DMS 273 (cell line): ENCODE data around the gene BCAS1.

Source experiments
- DNase-seq: peaks from one replicate; lab custom pipeline; 2025; ENCODE audit not compliant: unreplicated experiment; lab: John Stamatoyannopoulos, UW

The BCAS1 gene

DNA sequence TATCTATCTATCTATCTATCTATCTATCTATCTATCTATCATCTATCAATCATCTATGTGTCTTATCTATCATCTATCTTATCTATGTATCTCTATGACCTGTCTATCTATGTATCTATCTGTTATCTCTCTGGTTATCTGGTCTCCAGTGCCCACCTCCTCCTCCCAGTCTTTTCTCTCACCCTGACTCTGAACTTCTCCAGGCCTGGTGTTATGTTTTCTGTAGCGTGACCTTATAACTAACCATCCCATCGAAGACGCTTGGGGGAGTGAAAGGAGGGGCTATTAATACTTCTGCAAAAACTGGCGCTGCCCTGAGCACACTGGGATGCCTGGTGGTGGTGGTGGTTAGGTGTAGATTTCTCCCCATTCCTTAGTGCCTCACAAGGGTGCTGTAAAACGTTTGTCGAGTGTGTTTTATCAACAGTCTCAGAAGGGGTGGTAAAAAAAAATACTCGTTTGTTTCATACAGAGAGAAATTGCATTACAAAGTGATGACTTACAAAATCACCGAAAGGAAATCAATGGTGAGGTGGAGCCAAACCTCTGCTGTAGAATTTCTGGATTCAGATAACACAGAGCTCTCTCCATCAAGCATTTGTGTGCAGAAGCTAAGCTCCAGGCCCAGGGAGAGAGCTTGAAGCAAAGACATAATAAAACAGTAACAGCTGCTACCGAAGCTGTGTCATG is 156.2 kb downstream of the BCAS1 start:
- peak; percentile 58 for DNase-seq

DNA sequence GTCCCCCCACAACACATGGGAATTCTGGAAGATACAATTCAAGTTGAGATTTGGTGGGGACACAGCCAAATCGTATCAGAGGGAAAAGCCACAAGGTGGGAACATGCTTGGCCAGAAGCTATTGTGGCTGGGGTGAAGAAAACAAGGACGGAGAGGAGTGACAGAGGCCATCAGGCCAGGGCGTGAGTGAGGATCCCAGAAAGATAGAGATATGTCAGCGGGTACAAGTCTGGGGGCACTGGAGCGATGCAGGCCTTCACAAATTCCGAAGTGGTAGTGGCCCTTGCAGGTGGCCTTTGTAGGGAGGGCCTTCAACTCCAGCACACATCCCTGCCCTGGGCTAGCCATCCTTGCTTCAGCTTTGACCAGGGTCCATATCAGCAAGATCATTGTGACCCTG is 159.1 kb downstream of the BCAS1 start:
- DNase-seq: no peak

DNA sequence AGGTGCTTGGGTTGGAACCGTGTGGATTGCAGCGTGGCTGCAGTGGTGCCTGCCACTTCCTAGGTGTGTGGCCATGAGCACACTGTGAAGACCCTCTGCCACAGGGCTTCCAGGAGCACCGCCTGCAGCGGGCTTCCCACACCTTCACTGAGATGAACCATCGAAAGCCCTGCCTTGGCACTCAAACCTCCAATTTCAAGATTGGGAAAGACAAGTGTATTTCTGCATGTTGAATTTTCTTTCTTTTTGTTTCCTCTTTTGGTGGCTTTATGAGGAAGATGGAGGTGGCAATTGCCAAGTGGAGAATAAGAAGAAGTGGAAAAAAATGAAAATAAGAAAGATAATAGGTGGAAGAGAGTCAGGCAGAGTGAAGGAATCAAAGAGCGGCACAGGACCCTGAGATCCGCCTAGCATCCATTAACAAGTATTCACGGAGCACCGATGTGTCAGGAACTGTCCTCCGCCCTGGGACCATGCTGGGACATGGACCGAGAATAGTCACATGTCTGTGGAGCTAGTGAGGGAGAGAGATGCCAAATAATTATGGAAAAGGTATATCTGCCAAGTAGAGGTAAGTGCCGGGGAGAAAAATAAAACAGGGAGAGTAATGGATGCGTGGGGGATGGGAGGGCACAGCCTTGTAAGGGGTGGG is 159.9 kb downstream of the BCAS1 start:
- no peak for DNase-seq

DNA sequence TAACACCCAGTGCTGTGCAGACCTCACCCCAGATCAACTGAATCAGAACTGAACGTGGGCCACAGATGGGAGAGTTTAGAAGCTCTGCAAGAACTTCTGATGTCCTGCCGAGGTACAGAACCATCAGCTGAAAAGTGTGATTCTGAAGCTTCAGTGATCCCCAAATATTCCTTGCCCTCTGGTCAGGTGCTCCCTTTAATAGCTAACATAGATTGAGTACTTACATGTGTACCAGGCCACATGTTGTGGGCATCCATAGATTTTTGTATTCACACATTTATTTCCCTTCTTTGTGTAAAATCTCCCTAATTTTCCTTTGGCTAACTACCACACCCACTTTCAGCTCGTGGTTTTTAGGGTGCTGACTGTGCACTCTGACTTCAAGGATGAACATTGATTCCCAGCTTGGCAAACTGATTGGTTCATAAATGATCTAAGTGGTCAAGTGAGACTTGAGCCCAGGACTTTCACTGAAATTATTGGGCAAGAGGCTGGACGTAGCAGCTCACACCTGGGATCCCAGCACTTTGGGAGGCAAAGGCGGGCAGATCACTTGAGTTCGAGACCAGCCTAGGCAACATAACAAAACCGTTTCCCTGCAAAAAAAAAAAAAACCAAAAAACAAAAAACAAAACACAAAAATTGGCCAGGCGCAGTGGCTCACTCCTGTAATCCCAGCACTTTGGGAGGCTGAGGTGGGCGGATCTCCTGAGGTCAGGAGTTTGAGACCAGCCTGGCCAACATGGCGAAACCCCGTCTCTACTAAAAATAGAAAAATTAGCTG is 162.2 kb downstream of the BCAS1 start:
- no peak for DNase-seq

DNA sequence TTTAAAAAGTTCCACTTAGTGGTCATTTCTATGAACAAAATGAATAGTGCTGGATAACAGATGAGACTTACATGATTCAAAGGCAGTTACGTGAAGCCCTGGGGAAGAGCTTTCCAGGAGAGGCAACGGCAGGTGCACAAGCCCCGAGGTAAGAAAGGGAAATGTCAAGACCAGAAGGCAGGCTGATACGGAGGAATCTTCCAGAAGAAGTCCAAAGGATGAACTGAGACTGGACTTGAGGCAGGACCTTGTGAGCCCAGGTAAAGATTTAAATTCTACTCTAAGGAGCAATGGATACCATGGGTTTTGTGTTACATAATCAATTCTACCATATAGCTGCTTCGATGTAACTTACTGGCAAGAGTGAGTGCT is 164.6 kb downstream of the BCAS1 start:
- no peak for DNase-seq

DNA sequence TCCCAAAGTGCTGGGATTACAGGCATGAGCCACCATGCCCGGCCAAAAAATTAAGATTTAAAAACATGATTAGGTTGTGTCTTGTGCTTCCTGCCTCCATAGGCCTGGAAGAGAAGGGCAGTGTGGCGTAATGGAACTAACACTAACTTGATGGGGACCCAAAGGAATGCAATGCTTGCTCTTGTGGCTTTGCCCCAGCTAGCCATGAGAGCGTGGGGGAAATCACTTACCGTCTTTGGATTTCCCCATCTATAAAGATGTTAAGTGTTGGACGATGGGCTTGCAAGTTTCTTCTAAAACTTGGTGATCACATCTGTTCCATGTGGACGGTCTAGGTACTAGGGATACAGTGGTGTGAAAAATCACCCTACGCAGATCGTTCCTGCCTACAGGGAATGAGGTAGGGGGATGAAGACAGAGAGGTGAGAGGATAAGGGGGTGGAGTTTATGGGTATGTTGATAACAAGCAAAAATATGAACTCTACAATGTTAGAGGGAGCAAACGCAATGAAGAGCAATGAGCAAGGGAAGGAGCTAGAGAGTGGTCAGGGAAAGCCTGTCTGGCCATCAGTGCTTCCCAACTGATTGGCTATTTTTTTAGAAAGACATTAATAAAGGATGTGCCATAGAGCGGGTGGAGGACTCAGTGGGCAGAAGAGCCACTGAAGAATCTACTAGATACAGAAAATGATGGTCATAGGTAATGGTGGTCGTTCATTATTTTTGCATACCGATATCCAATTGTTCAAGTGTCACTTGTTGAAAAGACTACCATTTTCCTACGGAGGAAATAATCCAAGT is 165.2 kb downstream of the BCAS1 start:
- no peak for DNase-seq

DNA sequence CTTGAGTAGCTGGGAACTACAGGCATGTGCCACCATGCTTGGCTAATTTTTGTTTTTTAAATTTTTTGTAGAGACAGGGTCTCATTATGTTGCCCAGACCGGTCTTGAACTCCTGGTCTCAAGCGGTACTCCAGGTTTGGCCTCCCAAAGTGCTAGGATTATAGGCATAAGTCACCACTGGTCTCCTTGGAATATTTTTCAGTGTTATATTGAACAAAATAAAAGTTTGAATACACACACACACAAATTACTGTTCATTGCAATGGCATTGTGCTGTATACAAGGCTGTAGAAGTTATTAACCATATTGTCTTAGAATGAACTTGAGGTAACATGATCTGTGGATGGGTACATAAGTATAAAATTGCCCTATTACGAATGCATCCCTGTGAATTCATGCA is 166.1 kb downstream of the BCAS1 start:
- DNase-seq: no peak

DNA sequence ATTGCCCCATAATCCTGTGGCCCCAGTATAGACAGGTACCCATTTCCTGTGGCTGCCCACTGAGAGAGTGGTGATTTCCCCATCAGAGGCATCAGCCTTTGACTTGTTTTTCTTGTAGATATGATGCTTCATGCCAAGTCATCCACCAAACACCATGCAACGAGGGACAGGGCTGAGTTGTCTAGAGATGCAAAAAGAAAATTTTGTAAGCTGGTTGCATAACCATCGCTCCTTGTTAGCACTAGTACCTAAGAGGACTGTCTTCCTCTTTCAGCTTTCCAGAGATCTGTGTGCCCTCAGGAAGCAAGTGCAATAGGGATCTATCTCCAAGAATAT is 166.8 kb downstream of the BCAS1 start:
- DNase-seq: no peak

DNA sequence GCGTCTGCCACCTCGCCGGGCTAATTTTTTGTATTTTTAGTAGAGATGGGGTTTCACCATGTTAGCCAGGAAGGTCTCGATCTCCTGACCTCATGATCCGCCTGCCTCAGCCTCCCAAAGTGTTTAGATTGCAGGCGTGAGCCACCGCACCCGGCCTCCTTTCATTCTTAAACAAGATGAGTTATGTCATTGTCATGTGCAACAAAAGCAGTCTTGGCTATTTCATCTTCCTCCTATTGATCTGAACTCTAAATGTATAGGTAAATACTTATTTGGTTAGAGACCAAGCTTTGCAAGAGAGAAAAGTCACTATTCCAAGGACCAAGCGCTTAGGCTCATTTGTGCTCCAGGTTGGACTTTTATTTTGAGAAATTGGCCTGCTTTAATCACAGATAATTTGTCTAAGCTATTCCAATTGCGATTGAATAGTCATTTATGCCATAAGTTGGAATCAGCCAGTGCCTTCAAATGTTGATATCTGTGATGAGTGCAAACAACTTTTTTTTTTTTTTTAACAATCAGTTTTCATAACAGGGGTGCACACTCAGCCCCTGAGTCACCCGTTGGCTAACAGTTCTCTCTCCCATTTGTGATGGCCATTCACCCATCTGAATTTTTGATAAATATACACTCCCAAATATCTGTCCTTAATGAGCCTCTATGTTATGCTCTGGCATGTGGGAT is 167.3 kb downstream of the BCAS1 start:
- DNase-seq: no peak

DNA sequence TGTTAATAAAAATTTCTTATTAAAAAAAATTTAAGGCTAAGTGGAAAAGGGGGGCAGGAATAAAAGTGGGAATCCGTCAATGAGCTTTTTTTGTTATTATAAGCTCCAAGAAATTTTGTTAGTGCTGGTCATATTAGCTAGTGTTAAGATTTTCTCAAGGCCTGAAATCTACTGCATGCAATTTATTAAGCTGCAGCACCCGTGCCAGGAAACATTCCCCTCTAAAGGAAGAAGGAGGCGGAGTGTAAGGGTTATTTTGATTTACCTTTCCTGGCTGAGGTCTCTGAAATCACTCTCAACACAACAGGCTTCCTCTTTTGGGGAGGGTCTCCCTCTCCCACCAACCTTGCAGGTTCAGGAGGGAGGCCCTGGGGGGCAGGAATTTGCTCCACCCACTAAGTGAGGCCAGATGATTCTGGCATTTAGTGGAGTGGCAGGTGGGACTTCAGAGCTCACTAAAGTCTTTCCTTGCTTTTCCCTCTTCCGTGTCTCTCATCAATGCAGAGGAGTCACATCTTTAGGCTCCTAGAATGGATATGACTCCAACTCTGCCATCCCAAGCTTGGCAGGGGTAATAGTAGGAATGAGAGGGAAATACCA is 168.8 kb downstream of the BCAS1 start:
- DNase-seq: no peak

DNA sequence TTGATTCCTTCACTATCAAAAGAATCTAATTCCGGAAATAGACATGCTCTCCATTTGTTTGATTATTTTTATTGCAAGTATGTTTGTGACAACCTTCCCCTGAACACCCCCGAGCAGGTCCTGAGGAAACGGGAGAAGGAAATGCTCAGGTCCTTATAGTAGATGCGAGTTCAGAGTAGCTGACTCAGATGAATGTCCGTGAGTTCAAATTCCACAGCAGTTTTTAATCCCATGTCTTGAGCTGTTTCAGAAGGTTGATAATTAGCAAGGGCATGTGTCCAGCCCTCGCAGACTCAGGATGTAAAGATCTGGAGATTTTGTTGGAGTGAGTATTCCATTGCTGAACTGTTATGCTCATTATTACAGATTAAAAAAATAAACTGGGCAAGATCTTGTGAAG is 169.3 kb downstream of the BCAS1 start:
- DNase-seq: no peak

DNA sequence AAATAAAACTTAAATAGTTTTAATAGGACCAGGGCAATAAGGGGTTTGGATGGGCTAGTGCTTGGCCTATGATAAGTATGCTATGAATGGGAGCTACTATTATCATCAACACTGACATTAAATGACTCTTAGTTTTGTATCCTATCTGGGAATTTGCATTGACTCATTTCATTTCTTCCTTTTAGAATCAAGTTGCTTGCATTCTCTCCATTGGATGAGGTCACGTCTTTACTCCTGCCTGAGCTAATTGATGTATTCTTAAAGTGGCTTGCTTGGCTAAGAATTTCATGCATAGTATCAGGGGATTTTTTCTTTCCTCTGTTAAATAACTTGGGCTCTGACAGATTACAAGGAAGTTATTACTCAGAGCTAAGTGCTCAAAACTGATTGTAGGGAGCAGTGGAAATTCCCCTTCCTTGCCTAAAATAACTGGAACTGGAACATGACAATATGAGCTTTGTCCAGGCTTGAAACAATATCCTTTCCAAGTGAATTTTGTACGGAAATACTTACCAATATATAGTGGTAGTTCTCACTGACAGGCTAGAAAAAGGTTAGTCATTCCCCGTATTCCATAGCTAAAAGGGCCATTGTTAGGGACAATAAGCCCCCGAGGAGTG is 169.9 kb downstream of the BCAS1 start:
- no peak for DNase-seq

DNA sequence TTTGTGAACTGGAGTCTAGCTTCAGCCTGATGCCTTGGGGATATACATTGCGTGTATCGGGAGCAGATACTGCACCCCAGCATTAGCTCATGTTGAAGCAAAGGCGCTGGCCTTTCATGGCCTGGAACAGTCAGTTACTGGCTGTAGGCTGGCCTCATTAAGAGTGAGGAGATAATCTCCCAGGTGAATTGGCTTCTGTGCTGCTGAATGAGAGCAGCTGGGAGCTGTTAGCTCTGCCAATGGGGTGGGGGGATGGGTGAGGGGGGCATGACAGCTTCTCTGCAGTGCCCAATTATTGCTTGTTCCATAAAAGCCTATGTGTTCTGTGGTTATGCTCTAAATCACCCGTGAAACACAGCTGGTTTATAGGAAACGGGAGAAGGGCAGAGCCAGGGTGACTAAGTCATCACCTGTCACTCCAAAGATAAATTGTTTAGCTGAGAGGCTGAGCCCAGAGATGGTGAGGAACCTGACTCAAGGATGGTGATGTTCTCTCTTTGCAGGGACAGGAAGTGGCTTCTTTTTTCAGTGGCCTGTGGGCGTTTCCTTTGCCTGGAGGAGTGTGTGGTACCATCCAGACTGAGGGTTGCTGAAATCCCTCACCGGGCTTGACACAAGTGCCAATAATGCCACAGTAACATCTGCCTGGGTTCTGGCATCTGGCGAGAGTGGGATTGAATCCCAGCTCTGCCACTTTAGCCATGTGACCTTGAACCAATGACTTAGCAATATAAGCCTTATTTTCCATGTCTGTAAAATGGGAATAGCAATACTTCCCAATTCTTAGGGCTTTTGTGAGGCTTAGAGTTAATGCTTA is 170.8 kb downstream of the BCAS1 start:
- DNase-seq: peak; percentile 82

DNA sequence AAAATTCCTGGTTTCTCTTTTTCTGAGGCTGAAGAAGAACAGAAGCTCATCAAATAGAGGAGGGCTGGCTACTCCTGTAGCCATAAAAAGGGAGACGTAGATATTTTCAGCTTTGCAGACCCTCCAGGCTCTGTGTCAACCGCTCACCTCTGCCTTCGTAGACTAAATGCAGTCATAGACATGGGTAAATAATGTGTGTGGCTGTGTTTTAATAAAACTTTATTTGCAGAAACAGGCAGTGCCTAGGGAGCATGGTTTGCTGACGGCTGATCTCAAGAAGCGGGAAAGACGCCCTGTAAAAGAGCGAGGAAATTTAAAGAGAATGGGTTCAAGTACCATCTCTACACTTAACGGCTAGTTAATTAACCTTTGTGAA is 171.8 kb downstream of the BCAS1 start:
- no peak for DNase-seq

DNA sequence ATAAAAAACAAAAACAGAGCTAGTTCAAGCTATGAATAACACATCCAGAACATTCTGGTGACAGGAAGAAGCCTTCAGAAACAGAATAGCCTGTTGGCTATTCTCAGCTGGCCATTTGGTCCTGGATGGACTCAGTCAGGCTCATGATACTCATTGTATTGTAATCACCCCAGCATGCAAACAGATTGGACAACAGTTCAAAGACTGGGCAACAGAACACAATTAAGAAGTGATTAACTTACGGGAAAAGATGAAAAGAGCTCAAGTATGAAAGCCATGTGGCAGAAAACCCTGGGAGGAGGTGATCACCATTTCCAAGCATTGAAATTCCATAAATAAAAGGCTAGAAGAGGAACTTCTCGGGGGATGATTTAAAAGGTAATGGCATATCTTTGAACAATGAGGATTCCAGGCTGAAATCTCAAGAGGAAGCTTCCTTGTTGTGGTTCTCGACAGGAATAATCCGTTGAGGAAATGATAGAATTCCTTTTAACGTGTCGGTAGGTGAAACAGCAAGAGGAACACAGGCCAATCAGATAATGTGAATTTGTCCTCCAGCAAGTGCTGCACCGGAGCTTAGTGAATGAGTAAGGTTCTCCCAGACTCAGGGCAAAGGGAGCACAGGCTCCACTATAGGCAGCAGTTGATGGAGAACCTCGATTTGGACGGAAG is 172.4 kb downstream of the BCAS1 start:
- no peak for DNase-seq

DNA sequence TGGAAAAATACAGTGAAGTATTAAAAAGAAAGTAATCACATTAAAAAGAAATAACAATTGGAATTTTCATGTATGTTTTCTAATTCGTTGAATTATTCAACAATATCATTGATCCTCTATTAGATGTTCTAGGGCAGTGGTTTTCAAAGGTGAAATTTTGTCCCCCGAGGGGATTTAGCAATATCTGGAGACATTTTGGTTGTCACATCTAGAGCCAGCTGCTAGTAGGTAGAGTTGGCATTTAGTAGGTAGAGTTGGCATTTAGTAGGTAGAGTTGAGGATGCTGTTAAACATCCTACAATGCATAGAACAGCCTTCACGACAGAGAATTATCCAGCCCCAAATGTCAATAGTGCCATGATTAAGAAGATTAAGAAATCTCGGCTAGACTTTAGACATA is 173.7 kb downstream of the BCAS1 start:
- DNase-seq: no peak

DNA sequence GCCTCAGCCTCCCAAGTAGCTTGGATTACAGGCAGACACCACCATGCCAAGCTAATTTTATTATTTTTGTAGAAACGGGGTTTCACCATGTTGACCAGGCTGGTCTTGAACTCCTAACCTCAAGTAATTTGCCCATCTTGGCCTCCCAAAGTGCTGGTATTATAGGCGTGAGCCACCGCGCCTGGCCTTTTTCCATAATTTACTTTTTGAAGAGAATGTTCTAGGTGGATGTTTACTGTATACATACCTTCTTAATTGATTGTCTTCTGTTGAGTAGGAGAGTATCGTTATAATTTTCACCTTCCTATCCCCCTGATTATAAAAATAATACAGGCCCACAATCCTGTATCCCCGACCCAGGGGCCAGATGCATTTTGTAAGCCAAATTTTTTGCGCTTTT is 174.4 kb downstream of the BCAS1 start:
- DNase-seq: no peak

DNA sequence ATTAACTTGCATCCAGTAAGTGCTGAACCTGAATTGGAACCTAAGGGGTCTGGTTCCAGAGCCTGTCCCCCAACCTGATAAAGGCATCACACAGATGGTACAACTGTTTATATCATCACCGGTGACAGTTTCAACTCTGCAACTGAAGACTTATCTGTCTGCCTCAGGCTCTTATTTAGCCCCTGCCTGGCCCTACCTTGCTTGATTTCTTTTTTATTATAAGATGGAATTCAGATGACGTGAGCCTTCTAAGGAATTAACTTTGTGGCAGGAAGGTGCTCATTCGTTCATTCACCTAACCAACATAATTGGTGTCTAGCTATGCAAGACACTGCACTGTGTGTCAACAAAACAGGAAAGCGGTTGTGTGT is 175.0 kb downstream of the BCAS1 start:
- no peak for DNase-seq
